Liver (tissue), 3 donors: ENCODE measurements around the gene SKIC2.

Experiments used
- JUND ChIP-seq, 2 donors: IDR thresholded peaks; 2 replicates each; pipeline ENCODE4 v1.6.1; 2016; ENCODE audit warnings: antibody characterized with exemption in 2 of 2
- RAD21 ChIP-seq, 2 donors: IDR thresholded peaks; 2 replicates each; pipeline ENCODE4 v1.6.1; 2016; ENCODE audit warnings: antibody characterized with exemption in 2 of 2, mild to moderate bottlenecking in 2 of 2
- SP1 ChIP-seq: IDR thresholded peaks from 2 replicates; pipeline ENCODE4 v1.6.1; 2018; ENCODE audit warnings: antibody characterized with exemption, mild to moderate bottlenecking
- TF ChIP-seq, protein P1 (sequence below): fragments of 150-350 bp; IDR thresholded peaks from 2 replicates; pipeline ENCODE4 v1.5.1; 2017; ENCODE audit warnings: improper control_type of control experiment, low read depth, low read length; ENCODE audit not compliant: missing input control
- donor health status: healthy.
- donor health status: healthy.

- TF ChIP-seq RAD21 (IDR thresholded peaks at IDR 0.05) (no peak), JUND (IDR thresholded peaks at IDR 0.05) (no peak), SP1 (no peak)
- TF ChIP-seq, protein P1, sequence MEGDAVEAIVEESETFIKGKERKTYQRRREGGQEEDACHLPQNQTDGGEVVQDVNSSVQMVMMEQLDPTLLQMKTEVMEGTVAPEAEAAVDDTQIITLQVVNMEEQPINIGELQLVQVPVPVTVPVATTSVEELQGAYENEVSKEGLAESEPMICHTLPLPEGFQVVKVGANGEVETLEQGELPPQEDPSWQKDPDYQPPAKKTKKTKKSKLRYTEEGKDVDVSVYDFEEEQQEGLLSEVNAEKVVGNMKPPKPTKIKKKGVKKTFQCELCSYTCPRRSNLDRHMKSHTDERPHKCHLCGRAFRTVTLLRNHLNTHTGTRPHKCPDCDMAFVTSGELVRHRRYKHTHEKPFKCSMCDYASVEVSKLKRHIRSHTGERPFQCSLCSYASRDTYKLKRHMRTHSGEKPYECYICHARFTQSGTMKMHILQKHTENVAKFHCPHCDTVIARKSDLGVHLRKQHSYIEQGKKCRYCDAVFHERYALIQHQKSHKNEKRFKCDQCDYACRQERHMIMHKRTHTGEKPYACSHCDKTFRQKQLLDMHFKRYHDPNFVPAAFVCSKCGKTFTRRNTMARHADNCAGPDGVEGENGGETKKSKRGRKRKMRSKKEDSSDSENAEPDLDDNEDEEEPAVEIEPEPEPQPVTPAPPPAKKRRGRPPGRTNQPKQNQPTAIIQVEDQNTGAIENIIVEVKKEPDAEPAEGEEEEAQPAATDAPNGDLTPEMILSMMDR = no peak
Measured at GRCh38 chr6:31972709-31973350, 13.9 kb downstream of the SKIC2 start.
